Erythroblast (primary cell): ENCODE measurements around the gene PRDM15.

Source experiments
- GATA1 ChIP-seq: IDR thresholded peaks from 2 replicates; pipeline ENCODE4 v1.6.1; 2011; ENCODE audit warnings: low read depth, mild to moderate bottlenecking, control low read depth, low read length, moderate library complexity
- POLR2A ChIP-seq: IDR thresholded peaks from 2 replicates; pipeline ENCODE4 v1.6.1; 2011; ENCODE audit warnings: mild to moderate bottlenecking, low read length

GRCh38 chr21:41815652-41816582 is 63.2 kb downstream of the PRDM15 start:
- TF ChIP-seq POLR2A (no peak), GATA1 (no peak)
